ENCODE measurements around the gene RBFOX2. TPM values are rescaled to one million over a fixed set of nuclear protein-coding genes. Genes with fewer than 3 reads are reported as not detected.

Gene RBFOX2
- total RNA-seq, 2 experiments from 2014 or later: 1.9 to 2.4 TPM

- Mint-ChIP-seq H3K4me3 (no peak overlapping the region), H3K36me3 (ENCODE audit: low read depth) (no peaks in the 10 kb centered on the region), H3K27me3 (no peaks in the 10 kb centered on the region), H3K27ac (no peak overlapping the region), H3K4me1 (ENCODE audit: low read depth) (no peaks in the 10 kb centered on the region), H3K9me3 (no peaks in the 10 kb centered on the region)
- ChIA-PET CTCF (interaction anchor here (1.0 kb wide), 1 partner anchor 11 kb away, joined by 3 read pairs; no protein-coding TSS in a partner anchor), POLR2A (no interaction called here)
- TF ChIP-seq, protein P1, sequence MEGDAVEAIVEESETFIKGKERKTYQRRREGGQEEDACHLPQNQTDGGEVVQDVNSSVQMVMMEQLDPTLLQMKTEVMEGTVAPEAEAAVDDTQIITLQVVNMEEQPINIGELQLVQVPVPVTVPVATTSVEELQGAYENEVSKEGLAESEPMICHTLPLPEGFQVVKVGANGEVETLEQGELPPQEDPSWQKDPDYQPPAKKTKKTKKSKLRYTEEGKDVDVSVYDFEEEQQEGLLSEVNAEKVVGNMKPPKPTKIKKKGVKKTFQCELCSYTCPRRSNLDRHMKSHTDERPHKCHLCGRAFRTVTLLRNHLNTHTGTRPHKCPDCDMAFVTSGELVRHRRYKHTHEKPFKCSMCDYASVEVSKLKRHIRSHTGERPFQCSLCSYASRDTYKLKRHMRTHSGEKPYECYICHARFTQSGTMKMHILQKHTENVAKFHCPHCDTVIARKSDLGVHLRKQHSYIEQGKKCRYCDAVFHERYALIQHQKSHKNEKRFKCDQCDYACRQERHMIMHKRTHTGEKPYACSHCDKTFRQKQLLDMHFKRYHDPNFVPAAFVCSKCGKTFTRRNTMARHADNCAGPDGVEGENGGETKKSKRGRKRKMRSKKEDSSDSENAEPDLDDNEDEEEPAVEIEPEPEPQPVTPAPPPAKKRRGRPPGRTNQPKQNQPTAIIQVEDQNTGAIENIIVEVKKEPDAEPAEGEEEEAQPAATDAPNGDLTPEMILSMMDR (IDR thresholded peaks at IDR 0.05): no peak
- H3K36me3 ChIP-seq (ENCODE audit: insufficient read depth, low read length): no peaks in the 10 kb centered on the region
- H3K4me1 ChIP-seq (ENCODE audit: insufficient read depth, low read length): no peaks in the 10 kb centered on the region
- DNase-seq: no peak
- ATAC-seq (ENCODE audit: poor library complexity): no peak
- H3K27ac ChIP-seq (ENCODE audit: low read depth in 1 of 2, low read length in 2 of 2): no peak overlapping the region
- intact Hi-C loops (cut with DNase I, micrococcal nuclease): no loop called here
- no peak overlapping the region for H3K4me3 ChIP-seq (ENCODE audit: low read length)
- H3K9me3 ChIP-seq (ENCODE audit: control insufficient read depth in 1 of 2, insufficient read depth in 1 of 2, low read length in 2 of 2): no peaks in the 10 kb centered on the region
- H3K27me3 ChIP-seq (ENCODE audit: control insufficient read depth in 1 of 2, insufficient read depth in 2 of 2, low read length in 2 of 2): no peaks in the 10 kb centered on the region
Measured at GRCh38 chr22:35860837-35861236, 167.8 kb downstream of the RBFOX2 start.

- DNase-seq (no peak), ATAC-seq (ENCODE audit: poor library complexity) (no peak)
- intact Hi-C loops (cut with DNase I, micrococcal nuclease): no loop called here
- Histone ChIP-seq H3K27me3 (ENCODE audit: control insufficient read depth in 1 of 2, insufficient read depth in 2 of 2, low read length in 2 of 2) (no peaks in the 10 kb centered on the region), H3K9me3 (ENCODE audit: control insufficient read depth in 1 of 2, insufficient read depth in 1 of 2, low read length in 2 of 2) (no peaks in the 10 kb centered on the region), H3K36me3 (ENCODE audit: insufficient read depth, low read length) (no peaks in the 10 kb centered on the region), H3K27ac (ENCODE audit: low read depth in 1 of 2, low read length in 2 of 2) (no peak overlapping the region), H3K4me3 (ENCODE audit: low read length) (no peak overlapping the region), H3K4me1 (ENCODE audit: insufficient read depth, low read length) (no peaks in the 10 kb centered on the region)
- POLR2A ChIA-PET: no interaction called here
- CTCF ChIA-PET: interaction anchor here (1.0 kb wide), 1 partner anchor 11 kb away, joined by 3 read pairs; no protein-coding TSS in a partner anchor
- no peaks in the 10 kb centered on the region for H3K36me3 Mint-ChIP-seq (ENCODE audit: low read depth)
- no peaks in the 10 kb centered on the region for H3K4me1 Mint-ChIP-seq (ENCODE audit: low read depth)
- H3K9me3 Mint-ChIP-seq: no peaks in the 10 kb centered on the region
- H3K27ac Mint-ChIP-seq: no peak overlapping the region
- no peaks in the 10 kb centered on the region for H3K27me3 Mint-ChIP-seq
- TF ChIP-seq, protein P1 (IDR thresholded peaks at IDR 0.05): no peak
- H3K4me3 Mint-ChIP-seq: no peak overlapping the region
Measured at GRCh38 chr22:35860087-35860733, 168.4 kb downstream of the RBFOX2 start.

- H3K27me3 ChIP-seq (ENCODE audit: control insufficient read depth in 1 of 2, insufficient read depth in 2 of 2, low read length in 2 of 2): no peaks in the 10 kb centered on the region
- no peaks in the 10 kb centered on the region for H3K36me3 Mint-ChIP-seq (ENCODE audit: low read depth)
- ChIA-PET CTCF (no interaction called here), POLR2A (interaction anchor here (0.6 kb wide), 1 partner anchor 1773 kb away, joined by 3 read pairs; no protein-coding TSS in a partner anchor)
- no peaks in the 10 kb centered on the region for H3K36me3 ChIP-seq (ENCODE audit: insufficient read depth, low read length)
- no peak overlapping the region for H3K27ac ChIP-seq (ENCODE audit: low read depth in 1 of 2, low read length in 2 of 2)
- no peak overlapping the region for H3K4me3 ChIP-seq (ENCODE audit: low read length)
- no peaks in the 10 kb centered on the region for H3K4me1 Mint-ChIP-seq (ENCODE audit: low read depth)
- no peaks in the 10 kb centered on the region for H3K4me1 ChIP-seq (ENCODE audit: insufficient read depth, low read length)
- H3K9me3 ChIP-seq (ENCODE audit: control insufficient read depth in 1 of 2, insufficient read depth in 1 of 2, low read length in 2 of 2): no peaks in the 10 kb centered on the region
- DNase-seq (no peak), ATAC-seq (ENCODE audit: poor library complexity) (no peak)
- TF ChIP-seq, protein P1 (IDR thresholded peaks at IDR 0.05): no peak
- intact Hi-C loops (cut with DNase I, micrococcal nuclease): no loop called here
- no peak overlapping the region for H3K4me3 Mint-ChIP-seq
- no peaks in the 10 kb centered on the region for H3K9me3 Mint-ChIP-seq
- no peaks in the 10 kb centered on the region for H3K27me3 Mint-ChIP-seq
- no peak overlapping the region for H3K27ac Mint-ChIP-seq
Measured at GRCh38 chr22:35854334-35854733, 174.3 kb downstream of the RBFOX2 start.
